PC-9 (cell line): ENCODE results near the gene NOD1. TPM values are rescaled to one million over a fixed set of nuclear protein-coding genes. Genes with fewer than 3 reads are reported as not detected.

Experiments
- BruUV-seq: library from RNA; stranded (reverse); fragments of 400-500 nt; replicated peaks from 2 replicates; lab custom pipeline; 2021; lab: Mats Ljungman, UMichigan
- CTCF ChIA-PET: fragments of 300-600 bp; sonication (Branson Sonifier 250); formaldehyde crosslinking; loops from one replicate; lab custom pipeline; 2022; ENCODE audit warnings: antibody characterized with exemption; lab: Charles Lee
- POLR2A ChIA-PET: fragments of 300-600 bp; sonication (Branson Sonifier 250); formaldehyde crosslinking; loops from one replicate; lab custom pipeline; 2022; ENCODE audit warnings: antibody characterized with exemption; ENCODE audit not compliant: unreplicated experiment; lab: Charles Lee
- DNase-seq, 2 experiments: peaks; one replicate each; pipeline versions ENCODE4 v3.0.0 to v3.0.0-alpha.2; 2015 to 2022; ENCODE audit warnings: mixed read lengths in 1 of 2
- H2AFZ ChIP-seq: fragments of 200-600 bp; sonication (generic); 2 replicates; pipeline ENCODE4 v1.8.1; 2017; ENCODE audit warnings: antibody characterized with exemption
- H3F3A ChIP-seq: fragments of 200-600 bp; sonication (generic); 2 replicates; pipeline ENCODE4 v1.8.1; 2017; ENCODE audit warnings: antibody characterized with exemption, mild to moderate bottlenecking, low read depth; ENCODE audit not compliant: insufficient read depth
- H3K27ac ChIP-seq: fragments of 200-600 bp; sonication (generic); 2 replicates; pipeline ENCODE4 v1.6.1; 2016; ENCODE audit warnings: mixed run types
- H3K27me3 ChIP-seq: fragments of 200-600 bp; sonication (generic); 2 replicates; pipeline ENCODE4 v1.6.1; 2016; ENCODE audit warnings: low read depth, mixed run types; ENCODE audit not compliant: insufficient read depth
- H3K36me3 ChIP-seq: fragments of 200-600 bp; sonication (generic); 2 replicates; pipeline ENCODE4 v1.6.1; 2016; ENCODE audit warnings: low read depth, mixed run types
- H3K4me1 ChIP-seq: fragments of 200-600 bp; sonication (generic); replicated peaks from 2 replicates; pipeline ENCODE4 v1.6.1; 2016; ENCODE audit warnings: mixed run types; ENCODE audit not compliant: insufficient read depth
- H3K4me2 ChIP-seq: fragments of 200-600 bp; sonication (generic); 2 replicates; pipeline ENCODE4 v1.6.1; 2017; ENCODE audit warnings: mixed run types
- H3K4me3 ChIP-seq: fragments of 200-600 bp; sonication (generic); 2 replicates; pipeline ENCODE4 v1.6.1; 2016; ENCODE audit warnings: mixed run types
- H3K79me2 ChIP-seq: fragments of 200-600 bp; sonication (generic); 2 replicates; pipeline ENCODE4 v1.6.1; 2017; ENCODE audit warnings: low read depth, mixed run types
- H3K9me2 ChIP-seq: fragments of 200-600 bp; sonication (generic); 2 replicates; pipeline ENCODE4 v1.8.1; 2017; ENCODE audit warnings: mild to moderate bottlenecking; ENCODE audit not compliant: insufficient read depth
- H3K9me3 ChIP-seq: fragments of 200-600 bp; sonication (generic); 2 replicates; pipeline ENCODE4 v1.8.1; 2016; ENCODE audit warnings: low read depth; ENCODE audit not compliant: insufficient read depth
- H4K20me1 ChIP-seq: fragments of 200-600 bp; sonication (generic); 2 replicates; pipeline ENCODE4 v1.8.1; 2017; ENCODE audit not compliant: insufficient read depth
- CTCF ChIP-seq: fragments of 200-600 bp; sonication (generic); conservative IDR thresholded peaks from 2 replicates; pipeline ENCODE4 v1.6.1; 2017; ENCODE audit warnings: mixed run types, antibody characterized with exemption, mild to moderate bottlenecking, moderate library complexity
- EZH2 ChIP-seq: fragments of 200-600 bp; sonication (generic); IDR thresholded peaks from 2 replicates; pipeline ENCODE4 v1.8.0; 2017; ENCODE audit warnings: antibody characterized with exemption, low read depth
- intact Hi-C: fragments of 100-400 bp; cut with micrococcal nuclease; formaldehyde crosslinking; loops from one replicate; pipeline ENCODE4 v1.10.0; 2022; ENCODE audit not compliant: unreplicated experiment
- total RNA-seq: library from RNA; stranded (reverse); gene quantifications from 2 replicates; pipeline ENCODE4 v1.2.3, GENCODE V29; 2021

The NOD1 gene
- total RNA-seq, 1 experiment from 2014 or later: 16.5 TPM

GRCh38 chr7:30472081-30472783 is 6.4 kb downstream of the NOD1 start:
- Histone ChIP-seq H3K4me1 (peaks cover 13% of the 10 kb centered on the region), H2AFZ (no peak overlapping the region), H3K27me3 (no peaks in the 10 kb centered on the region), H4K20me1 (no peaks in the 10 kb centered on the region), H3K9me3 (no peaks in the 10 kb centered on the region), H3F3A (no peaks in the 10 kb centered on the region), H3K27ac (no peak overlapping the region), H3K4me3 (no peak overlapping the region), H3K4me2 (no peak overlapping the region), H3K9me2 (no peaks in the 10 kb centered on the region), H3K36me3 (0 out of 2 replicates have a peak, but pooled peaks cover 3% of the 10 kb centered on the region), H3K79me2 (peaks cover 46% of the 10 kb centered on the region)
- no TSS peak for BruUV-seq
- ChIA-PET POLR2A (no interaction called here), CTCF (no interaction called here)
- TF ChIP-seq EZH2 (no peak), CTCF (no peak)
- intact Hi-C loops: loop anchor here (10.0 kb wide), 1 partner anchor 847 kb away; no protein-coding TSS in a partner anchor
- DNase-seq: no peak

- no peaks in the 10 kb centered on the region for H3K9me3 ChIP-seq
- H3F3A ChIP-seq: no peaks in the 10 kb centered on the region
- intact Hi-C loops: loop anchor here (10.0 kb wide), 1 partner anchor 846 kb away; no protein-coding TSS in a partner anchor
- 0 out of 2 replicates have a peak, but pooled peaks cover 7% of the 10 kb centered on the region for H3K36me3 ChIP-seq
- H4K20me1 ChIP-seq: no peaks in the 10 kb centered on the region
- H3K4me2 ChIP-seq: no peak overlapping the region
- H3K27me3 ChIP-seq: no peaks in the 10 kb centered on the region
- POLR2A ChIA-PET: no interaction called here
- H2AFZ ChIP-seq: no peak overlapping the region
- CTCF ChIA-PET: no interaction called here
- no TSS peak for BruUV-seq
- no peaks in the 10 kb centered on the region for H3K9me2 ChIP-seq
- H3K27ac ChIP-seq: no peak overlapping the region
- H3K4me3 ChIP-seq: no peak overlapping the region
- TF ChIP-seq CTCF: no peak
- TF ChIP-seq EZH2: no peak
- peaks cover 43% of the 10 kb centered on the region for H3K79me2 ChIP-seq
- DNase-seq: no peak
- H3K4me1 ChIP-seq: peaks cover 11% of the 10 kb centered on the region
Observed at GRCh38 chr7:30471205-30471604, 7.4 kb downstream of the NOD1 start.

DNA sequence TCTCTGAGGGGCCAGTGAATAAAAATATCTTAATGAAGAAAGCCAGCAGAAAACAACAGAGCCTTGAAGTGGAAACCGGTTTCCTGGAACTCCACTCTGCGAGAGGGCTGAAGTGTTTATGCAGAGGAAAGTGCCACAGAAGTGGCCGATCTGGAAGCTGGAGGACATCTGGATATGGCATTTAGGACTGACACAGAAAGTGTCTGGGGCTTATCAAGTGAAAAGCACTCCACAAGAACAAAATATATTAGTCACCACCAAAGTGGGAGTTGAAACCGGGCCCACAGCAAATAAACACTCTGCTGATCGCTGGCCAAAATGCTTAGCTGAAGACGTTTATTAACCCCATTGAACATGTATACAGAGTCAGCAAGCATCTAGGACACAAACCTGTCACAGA is 7.8 kb downstream of the NOD1 start:
- H2AFZ ChIP-seq: no peak overlapping the region
- H4K20me1 ChIP-seq: no peaks in the 10 kb centered on the region
- no peaks in the 10 kb centered on the region for H3F3A ChIP-seq
- no peak overlapping the region for H3K4me3 ChIP-seq
- BruUV-seq: no TSS peak
- no peak for TF ChIP-seq CTCF
- no peak for TF ChIP-seq EZH2
- no peaks in the 10 kb centered on the region for H3K27me3 ChIP-seq
- 0 out of 2 replicates have a peak, but pooled peaks cover 7% of the 10 kb centered on the region for H3K36me3 ChIP-seq
- intact Hi-C loops: loop anchor here (10.0 kb wide), 1 partner anchor 846 kb away; no protein-coding TSS in a partner anchor
- peaks cover 43% of the 10 kb centered on the region for H3K79me2 ChIP-seq
- H3K9me2 ChIP-seq: no peaks in the 10 kb centered on the region
- ChIA-PET CTCF (no interaction called here), POLR2A (no interaction called here)
- H3K4me1 ChIP-seq: peaks cover 14% of the 10 kb centered on the region
- H3K27ac ChIP-seq: no peak overlapping the region
- H3K4me2 ChIP-seq: no peak overlapping the region
- DNase-seq: no peak
- no peaks in the 10 kb centered on the region for H3K9me3 ChIP-seq
